ENCODE data around the gene VPS37C.
"Not testable (repeated sequence)": the region's sequence is repeated elsewhere in the genome, so short reads cannot be mapped to it uniquely, and the experiment has no call there.

The VPS37C gene

DNA sequence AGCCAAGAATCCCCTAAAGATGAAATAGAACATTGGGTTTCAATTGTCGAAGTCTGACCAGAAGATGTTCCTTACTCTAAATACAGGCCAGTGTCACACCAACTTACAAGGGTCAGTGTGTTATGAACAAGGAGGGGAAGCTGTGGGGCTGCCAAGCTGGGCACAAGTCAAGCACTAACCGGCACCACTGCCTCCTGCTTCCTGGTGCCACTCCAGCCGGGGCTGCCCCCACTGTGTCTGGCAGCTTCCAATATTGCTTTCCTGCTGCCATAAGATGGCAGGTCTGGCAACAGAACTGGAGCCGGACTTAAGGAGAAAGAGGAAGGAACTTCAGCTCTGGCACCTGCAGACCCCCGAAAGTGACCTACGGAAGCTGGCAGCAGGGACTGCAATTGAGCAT lies 13.7 kb upstream of the VPS37C start:
- no peak for DNase-seq (ENCODE audit: low read depth, low spot score)

DNA sequence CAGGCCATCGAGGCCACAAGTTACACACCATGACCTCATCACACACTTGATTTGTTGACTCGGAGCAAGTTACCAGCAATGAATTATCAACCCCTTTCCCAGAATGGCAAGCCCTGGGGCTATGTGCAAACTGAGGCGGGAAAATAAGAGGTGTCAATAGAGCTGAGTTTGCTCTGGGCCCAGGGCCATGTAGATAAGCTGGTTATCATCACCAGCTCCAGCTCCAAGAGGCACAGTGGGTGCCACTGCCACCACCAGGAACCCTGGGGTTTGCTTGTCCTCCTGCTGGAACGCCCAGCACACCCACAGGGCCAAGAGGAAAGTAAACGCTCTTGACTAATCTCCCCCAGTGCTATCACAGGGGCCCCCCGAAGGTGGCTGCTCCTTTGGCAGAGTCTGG lies 13.0 kb upstream of the VPS37C start:
- DNase-seq (ENCODE audit: low read depth, low spot score) = no peak

DNA sequence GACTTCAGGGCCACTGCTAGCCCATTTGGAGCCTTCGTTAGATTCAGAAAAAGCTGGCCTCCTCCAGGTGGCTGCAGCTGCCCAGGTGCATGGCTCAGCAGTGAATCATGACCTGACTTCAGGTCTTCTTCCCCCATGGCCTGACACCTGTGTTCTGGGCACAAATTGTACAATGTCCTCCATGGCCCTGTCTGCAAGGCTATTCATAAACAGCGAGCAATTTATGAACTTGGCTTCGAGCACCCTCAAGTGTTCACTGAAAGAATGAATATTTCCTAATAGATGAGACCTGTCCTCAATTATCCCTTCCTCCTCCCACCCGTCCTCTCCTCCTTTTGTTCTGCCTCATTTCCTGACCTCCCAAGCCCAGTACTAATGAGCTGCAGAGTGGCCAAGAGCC lies 12.2 kb upstream of the VPS37C start:
- DNase-seq (ENCODE audit: low read depth, low spot score) = no peak

DNA sequence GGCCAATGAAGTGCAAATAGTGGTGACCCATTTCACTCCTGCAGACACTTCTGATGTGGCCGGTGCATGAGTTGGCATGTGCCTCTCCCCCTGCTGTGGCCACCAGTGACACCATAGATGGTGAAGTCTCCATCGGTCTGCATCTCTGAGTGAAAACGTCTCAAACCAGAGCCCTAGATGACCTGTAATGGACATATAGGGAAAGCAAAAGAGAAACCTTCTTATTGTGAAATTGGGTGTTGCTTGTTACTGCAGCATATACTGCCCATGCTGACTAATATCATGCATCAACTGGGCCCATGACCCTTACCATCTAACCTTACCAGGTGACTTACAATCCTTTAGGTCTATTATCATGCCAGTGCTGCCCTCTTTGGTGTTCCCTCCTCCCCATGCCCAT lies 11.7 kb upstream of the VPS37C start:
- DNase-seq (ENCODE audit: low read depth, low spot score) = no peak

DNA sequence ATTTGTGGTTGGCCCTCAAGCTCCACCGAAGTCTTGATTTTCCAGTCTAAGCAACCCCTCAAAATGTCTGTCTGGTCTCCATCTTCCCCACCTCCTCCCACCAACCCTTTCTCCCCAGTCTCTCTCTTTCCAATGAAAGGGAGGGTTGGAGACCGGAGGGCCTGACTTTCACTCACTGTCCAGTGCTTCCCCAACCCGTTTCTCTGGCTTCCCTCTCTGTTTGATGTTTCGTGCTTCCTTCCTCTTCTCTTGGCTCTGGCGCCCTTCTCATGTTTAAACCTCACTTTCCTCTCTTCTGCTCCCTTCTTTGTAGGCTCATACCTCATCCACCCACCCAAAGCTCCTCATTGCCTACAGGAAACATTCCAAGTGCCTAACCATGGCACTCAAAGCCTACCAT lies 11.1 kb upstream of the VPS37C start:
- no peak for DNase-seq (ENCODE audit: low read depth, low spot score)

DNA sequence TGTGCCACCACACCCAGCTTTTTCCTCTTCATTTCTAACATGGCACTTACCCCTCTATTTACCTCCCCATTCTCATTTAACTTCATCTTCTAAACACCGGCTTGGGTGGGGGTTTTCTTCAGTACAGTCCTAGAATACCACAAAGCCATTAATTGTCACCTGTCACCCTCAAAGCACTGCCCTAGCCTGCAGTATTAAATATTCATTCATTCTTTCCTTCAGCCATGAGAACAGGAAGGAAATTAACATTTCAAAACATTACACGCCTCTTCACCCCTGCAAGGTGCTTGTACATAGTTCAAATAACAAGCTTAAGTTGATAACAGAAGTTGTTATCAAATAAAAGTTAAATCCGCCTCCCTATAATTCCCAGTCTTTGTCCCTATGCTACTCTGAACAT lies 10.7 kb upstream of the VPS37C start:
- DNase-seq (ENCODE audit: low read depth, low spot score) = no peak

DNA sequence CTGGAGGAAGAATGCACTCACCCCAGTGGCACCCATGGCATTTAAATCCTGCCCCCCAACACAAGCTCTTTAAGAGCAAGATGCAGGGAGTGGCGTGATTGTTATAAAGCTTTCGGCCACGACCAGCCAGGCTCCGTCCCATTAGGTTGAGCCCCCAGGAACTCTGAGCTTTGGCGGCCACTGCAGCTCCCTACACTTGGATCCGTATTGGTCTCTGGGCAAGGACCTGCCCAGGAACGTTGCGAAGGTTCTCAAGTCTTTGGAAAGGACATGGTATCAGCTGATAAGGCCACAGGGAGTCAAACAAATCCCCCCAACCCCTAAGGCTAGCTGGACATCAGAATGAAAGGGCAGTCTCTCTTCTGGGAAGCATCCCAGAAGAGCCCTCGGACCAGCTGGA lies 9.3 kb upstream of the VPS37C start:
- no peak for DNase-seq (ENCODE audit: low read depth, low spot score)

DNA sequence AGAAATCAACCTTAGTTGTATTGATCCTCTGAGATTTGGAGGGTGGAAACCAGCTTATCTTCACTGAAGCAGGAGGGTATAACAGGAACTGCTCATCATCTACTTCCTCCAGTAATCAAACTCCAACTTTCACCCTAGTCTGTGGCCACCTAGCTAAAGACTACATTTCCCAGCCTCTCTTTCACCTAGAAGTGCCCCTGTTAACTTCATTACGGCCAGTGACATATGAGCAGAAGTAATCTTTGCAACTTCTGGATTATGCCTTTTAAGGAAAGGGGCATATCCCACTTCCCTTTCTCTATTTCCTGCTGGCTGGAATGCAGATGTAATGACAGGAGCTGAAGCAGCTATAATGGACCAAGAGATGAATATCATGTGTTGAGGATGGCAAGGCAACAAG lies 7.6 kb upstream of the VPS37C start:
- no peak for DNase-seq (ENCODE audit: low read depth, low spot score)

DNA sequence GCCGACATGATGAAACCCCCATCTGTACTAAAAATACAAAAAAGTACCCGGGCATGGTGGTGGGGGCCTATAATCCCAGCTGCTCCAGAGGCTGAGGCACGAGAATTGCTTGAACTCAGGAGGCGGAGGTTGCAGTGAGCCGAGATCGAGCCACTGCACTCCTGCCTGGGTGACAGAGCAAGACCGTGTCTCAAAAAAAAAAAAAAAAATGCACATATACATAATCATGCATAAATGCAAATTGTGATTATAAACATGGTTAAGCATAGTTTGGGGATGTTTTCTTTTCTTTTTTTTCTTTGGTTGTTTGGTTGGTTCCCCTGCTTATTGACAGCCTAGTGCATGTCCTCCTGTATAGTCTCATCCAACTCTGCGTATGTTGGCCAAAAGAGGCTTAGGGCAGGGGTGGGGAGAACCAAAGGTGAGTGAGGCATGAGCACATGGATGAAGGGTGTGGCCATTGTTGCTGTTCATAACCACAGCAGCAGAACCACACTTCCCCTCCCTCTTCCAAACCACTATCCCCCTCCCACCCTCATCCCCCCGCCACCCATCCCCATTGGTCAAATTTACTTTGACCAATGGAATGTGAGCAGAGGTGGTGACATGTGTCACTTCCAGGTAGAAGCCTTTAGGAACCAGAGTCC lies 6.9 kb upstream of the VPS37C start:
- DNase-seq (ENCODE audit: low read depth, low spot score) = no peak

DNA sequence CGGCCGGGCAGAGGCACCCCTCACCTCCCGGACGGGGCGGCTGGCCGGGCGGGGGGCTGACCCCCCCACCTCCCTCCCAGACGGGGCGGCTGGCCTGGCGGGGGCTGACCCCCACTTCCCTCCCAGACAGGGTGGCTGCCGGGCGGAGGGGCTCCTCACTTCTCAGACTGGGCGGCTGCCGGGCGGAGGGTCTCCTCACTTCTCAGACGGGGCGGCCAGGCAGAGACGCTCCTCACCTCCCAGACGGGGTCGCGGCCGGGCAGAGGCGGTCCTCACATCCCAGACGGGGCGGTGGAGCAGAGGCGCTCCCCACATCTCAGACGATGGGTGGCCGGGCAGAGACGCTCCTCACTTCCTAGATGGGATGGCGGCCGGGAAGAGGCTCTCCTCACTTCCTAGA lies 5.1 kb upstream of the VPS37C start:
- DNase-seq (ENCODE audit: low read depth, low spot score) = not testable (repeated sequence)

DNA sequence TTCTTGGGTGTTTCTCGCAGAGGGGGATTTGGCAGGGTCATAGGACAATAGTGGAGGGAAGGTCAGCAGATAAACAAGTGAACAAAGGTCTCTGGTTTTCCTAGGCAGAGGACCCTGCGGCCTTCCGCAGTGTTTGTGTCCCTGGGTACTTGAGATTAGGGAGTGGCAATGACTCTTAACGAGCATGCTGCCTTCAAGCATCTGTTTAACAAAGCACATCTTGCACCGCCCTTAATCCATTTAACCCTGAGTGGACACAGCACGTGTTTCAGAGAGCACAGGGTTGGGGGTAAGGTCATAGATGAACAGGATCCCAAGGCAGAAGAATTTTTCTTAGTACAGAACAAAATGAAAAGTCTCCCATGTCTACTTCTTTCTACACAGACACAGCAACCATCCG lies 4.6 kb upstream of the VPS37C start:
- DNase-seq (ENCODE audit: low read depth, low spot score) = not testable (repeated sequence)

DNA sequence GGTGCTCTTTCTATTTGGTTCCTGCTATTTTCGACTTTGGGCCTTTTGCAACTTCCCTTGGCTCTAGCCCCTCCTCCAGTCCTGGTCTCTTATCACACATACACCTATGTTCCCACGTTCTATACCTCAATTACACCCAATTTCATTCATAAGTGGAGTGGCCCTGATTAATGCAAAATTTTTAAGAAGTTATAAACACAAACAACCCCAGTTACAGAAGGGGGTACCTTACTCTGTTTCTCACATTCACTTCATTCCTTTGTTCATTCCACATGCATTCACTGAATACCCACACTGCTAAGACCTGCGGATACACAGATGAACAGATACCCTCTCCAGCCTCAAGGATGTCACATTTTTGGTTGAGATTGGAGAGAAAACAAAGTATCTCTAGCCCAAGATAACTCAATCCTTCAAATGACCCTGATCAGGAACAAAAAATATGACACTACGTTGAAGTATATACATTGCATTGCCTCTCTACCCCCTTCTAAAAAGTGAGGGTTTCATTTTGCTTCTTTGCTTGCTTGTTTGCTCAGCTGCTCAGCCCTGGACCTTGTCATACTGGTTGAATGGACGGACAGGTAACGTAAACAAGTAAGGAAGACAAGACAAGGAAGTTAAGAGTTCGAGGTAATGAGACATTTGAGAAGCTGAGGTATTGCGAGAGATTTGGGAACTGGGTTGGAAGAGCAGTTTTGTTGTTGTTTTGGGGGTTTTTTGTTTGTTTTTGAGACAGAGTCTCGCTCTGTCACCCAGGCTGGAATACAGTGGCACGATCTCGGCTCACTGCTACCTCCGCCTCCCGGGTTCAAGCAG lies 3.6 kb upstream of the VPS37C start:
- no peak for DNase-seq (ENCODE audit: low read depth, low spot score)

DNA sequence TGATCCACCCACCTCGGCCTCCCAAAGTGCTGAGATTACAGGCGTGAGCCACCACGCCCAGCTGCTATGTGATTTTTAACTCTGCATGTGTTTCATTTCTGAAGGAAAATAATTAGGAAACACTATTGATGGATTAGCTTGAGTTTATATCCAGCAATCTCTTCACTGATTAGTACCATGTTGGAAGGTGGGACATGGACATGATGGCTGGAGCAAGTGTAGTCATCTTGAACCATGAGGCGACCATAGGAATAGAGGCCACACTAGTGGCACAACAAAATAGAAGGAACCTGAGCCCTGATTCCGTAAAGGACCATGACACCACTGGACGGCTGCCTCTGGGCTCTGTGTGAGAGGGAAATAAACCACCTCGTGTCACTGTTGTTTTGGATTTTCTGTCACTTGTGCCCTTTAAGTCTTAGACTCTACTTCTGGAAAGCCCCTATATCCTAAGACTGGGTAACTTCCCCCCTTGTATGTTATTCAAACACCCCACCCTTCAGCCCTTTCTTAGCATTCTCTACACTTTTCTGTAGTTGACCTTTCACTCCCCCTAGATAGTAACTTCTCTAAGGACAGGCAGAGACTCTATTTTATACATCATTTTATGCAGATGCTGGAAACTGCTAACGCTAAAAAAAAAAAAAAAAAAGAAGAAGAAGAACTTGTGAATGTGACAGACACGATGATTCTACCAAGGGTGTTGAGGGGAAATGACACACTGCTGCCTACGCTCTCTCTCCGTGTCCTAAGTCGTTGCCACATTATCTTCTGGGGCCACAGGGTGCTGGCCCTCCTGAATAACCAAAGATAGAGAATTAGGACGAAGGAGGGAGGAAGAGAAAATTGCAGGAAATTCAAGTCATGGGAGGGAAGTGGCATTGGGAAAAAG lies 2.7 kb upstream of the VPS37C start:
- no peak for DNase-seq (ENCODE audit: low read depth, low spot score)

DNA sequence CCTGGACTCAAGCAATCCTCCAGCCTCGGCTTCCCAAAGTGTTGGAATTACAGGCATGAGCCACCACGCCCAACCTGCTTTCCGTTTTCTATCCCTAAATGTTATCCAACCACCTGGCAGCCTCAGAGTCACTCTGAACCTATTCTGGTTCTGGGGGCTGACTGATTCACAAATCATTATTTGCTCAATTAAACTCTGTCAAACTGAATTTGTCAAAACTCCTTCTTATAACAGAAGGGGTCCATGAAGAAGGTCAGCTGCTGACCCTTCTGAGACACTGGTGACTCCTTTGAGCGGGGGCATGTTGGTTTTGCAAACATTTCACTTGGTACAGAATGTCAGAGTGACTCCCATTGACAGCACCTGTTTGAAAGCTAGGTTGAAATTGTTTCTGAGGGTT lies 1.8 kb upstream of the VPS37C start:
- DNase-seq (ENCODE audit: low read depth, low spot score) = no peak

DNA sequence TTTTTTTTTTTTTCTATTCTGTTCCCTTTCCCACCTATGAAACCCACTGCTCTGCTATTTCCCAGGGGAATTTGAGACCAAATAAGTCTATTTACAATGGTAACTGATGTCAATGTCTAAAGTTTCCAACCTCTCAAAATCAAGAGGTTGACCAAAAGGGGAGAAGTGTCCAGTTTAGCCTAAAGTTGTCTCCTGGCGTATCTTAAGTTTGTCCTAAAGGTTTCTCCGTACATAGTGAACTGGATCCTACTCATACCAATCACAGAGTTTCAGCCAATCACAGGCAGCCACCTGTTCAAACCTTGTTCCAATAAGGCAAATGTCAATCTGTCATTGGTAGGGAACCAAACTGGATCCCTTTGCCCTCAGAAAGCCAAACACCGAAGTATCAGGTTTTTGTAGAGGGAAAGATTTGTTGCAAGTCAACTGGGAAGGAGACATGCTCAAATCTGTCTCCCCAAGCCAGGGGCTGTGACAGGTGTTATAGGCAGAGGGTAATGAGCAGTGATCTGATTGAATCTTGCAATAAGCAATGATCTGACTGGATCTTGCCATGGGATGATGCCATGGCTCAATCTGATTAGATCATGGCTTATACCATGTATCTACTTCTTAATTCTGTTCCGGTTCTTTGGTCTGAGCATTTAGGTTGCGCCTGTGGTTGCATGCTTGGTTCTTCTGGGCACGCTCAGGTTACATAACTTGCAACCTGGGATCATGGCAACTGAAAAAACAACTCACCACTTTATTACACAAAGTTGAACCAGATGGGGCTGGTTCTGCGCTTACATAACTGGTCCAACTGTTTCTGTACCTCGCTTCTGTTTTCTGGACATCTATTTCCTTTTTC lies 1.1 kb upstream of the VPS37C start:
- peak; percentile 32 for DNase-seq (ENCODE audit: low read depth, low spot score)

DNA sequence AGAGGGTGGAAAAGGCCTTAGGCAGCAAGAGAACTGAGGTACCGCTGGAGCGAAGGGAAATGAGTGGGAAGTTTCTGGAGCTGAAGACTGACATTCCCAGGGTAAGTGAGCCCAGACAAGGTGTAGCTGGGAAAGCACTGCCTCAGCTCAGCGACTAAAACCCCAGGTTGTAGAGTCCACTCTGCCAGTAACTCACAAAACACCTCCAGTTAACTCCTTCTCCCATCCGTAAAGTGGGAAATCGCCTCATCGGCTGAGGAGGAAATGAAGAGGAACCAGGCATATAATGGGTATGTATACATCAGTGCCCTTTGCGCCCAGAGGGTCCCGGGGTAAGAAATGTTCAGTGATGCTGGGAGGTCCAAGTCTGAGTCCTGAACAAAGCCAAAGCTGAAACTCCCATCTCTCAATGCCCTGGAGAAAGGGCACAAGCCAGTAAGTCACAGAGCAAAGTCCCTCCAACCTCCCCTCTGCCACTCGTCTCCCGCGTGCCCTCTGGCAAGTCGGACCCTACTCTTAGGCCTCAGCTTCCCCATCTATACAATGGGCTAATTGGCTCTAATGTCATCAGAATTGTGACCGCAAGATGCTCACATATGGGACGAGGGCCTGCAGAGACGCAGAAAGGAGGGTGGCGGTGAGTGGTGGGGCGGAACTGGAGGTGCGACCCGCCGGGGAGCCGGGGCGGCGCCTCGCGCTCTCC lies 588 bp downstream of the VPS37C start:
- peak; percentile 25 for DNase-seq (ENCODE audit: low read depth, low spot score)

DNA sequence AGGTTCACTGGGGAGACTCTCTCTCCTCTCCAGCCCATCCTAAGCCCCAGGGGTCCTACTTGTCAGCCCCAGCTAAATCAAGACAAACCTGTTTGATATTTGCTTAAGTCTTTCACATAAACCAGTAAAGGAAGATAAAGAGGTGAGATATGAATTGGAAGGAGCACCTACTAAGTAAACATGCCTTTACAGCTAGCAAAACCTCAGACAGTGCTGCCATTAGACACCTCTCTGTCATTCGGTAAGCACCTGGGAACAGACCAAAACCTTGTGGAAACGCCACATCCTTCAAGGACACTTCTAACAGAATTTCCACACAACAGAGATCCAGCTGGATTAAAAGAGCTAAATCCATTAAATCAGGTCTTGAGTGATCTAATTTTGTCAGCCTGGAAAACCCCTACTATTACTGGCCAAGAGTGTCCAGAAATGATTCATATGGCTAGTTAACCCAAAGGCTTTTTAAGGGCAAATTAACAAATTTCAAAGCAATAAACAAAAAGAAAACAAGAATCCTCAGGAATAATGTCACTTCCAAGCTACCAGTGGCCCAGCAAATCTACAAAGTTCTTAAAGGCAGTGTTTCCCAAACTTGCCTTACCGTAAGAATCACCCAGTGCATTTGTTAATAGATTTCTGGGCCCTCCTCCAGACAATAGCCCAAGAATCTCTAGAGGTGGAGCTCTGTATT lies 2.4 kb downstream of the VPS37C start:
- DNase-seq (ENCODE audit: low read depth, low spot score) = peak; percentile 74

DNA sequence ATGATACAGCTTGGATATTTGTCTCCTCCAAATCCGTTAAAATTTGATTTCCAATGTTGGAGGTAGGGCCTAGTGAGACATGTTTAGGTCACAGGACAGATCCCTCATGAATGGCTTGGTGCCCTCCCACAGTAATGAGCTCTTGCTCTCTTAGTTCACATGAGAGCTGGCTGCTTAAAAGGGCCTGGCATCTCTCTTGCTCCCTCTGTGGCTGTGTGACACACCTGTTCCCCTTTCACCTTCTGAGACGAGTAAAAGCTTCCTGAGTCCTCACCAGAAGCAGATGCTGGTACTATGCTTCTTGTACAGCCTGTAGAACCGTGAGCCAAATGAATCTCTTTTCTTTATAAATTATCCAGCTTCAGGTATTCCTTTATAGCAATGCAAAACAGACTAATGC lies 3.5 kb downstream of the VPS37C start:
- DNase-seq (ENCODE audit: low read depth, low spot score) = no peak

DNA sequence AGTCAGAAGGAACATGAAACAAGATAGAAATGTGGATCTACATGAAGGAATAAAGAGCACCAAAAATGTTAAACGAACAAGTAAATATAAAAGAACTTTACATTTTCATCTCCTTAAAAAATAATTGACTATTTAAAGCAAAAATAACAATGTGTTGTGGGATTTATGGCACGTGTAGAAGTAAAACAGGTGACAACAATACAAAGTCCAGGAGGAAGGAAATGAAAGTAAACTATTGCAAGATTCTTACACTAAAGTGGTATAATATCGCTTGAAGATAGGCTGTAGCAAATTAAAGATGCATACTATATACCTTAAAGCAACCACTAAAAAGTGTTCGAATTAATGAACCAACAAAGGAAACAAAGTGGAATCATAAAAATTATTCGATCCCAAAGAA lies 5.5 kb downstream of the VPS37C start:
- DNase-seq (ENCODE audit: low read depth, low spot score) = no peak

DNA sequence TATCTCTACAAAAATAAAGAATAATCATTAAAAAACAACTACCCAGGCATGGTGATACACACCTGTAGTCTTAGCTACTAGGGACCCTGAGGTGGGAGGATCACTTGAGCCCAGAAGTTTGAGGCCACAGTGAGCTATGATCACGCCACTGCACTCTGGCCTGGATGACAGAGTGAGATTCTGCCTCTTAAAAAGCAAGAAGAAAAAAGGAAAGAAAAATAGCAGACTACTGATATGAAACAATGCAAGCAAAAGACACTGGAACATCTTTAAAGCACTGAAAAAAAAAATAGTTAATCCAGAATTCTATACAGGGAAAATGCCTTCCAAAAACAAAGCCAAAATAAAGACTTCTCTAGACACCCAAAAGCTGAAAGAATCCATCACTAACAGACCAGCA lies 5.9 kb downstream of the VPS37C start:
- DNase-seq (ENCODE audit: low read depth, low spot score) = no peak

Measured in astrocyte of the hippocampus (primary cell).